Thyroid gland (tissue), 4 donors: ENCODE data around the gene EML1.

Experiments used
- CTCF ChIP-seq, 6 experiments: fragments of 200-600 bp in 3 of 6; fragments of 450-650 bp in 3 of 6; sonication (generic) in 3 of 6; IDR thresholded peaks; one replicate each; pipeline ENCODE4 v1.5.1; 2016 to 2019; ENCODE audit warnings: antibody characterized with exemption in 6 of 6, mild to moderate bottlenecking in 2 of 6, inconsistent platforms in 1 of 6, moderate library complexity in 1 of 6
- POLR2A ChIP-seq, 2 donors: fragments of 450-650 bp; IDR thresholded peaks; one replicate each; pipeline ENCODE4 v1.6.1; 2017; ENCODE audit warnings: antibody characterized with exemption in 2 of 2, mild to moderate bottlenecking in 2 of 2, moderate library complexity in 1 of 2

- no peak for TF ChIP-seq CTCF (IDR thresholded peaks at IDR 0.05)
- no peak for TF ChIP-seq POLR2A (IDR thresholded peaks at IDR 0.05)
These were observed 188.6 kb downstream of the EML1 start for GRCh38 chr14:99981806-99982205.
